ENCODE data around the gene POFUT2. TPM values are rescaled to one million over a fixed set of nuclear protein-coding genes. Genes with fewer than 3 reads are reported as not detected.

POFUT2 gene
- polyA plus RNA-seq, 1 donor from 2014 or later, result 25.4 TPM

- Histone ChIP-seq H3K27ac (ENCODE audit: low read length) (no peak overlapping the region), H3K79me2 (replicated peaks; ENCODE audit: insufficient read depth, low read length) (no peaks in the 10 kb centered on the region), H3F3A (ENCODE audit: insufficient read depth, low read length, poor library complexity, severe bottlenecking) (no peaks in the 10 kb centered on the region), H3K27me3 (ENCODE audit: insufficient read depth, low read depth, low read length) (no peaks in the 10 kb centered on the region), H3K36me3 (ENCODE audit: insufficient read depth, low read length) (no peaks in the 10 kb centered on the region), H3K9ac (ENCODE audit: low read length) (no peak overlapping the region), H3K4me2 (ENCODE audit: low read length) (no peak overlapping the region), H3K4me3 (ENCODE audit: low read length) (no peak overlapping the region), H4K20me1 (ENCODE audit: insufficient read depth) (no peaks in the 10 kb centered on the region), H3K9me3 (ENCODE audit: low read length) (no peaks in the 10 kb centered on the region), H3K9me2 (ENCODE audit: insufficient read depth, low read length) (no peaks in the 10 kb centered on the region), H2AFZ (ENCODE audit: low read depth, low read length) (no peak overlapping the region)
- TF ChIP-seq EZH2 (IDR thresholded peaks at IDR 0.05; ENCODE audit: borderline replicate concordance, insufficient read depth, low read length, poor library complexity, severe bottlenecking) (no peak), EP300 (conservative IDR thresholded peaks at IDR 0.05; ENCODE audit: poor library complexity, severe bottlenecking) (no peak), POLR2AphosphoS5 (IDR thresholded peaks at IDR 0.05) (no peak), RAD21 (conservative IDR thresholded peaks at IDR 0.05) (no peak), MXI1 (conservative IDR thresholded peaks at IDR 0.05; ENCODE audit: poor library complexity, severe bottlenecking) (no peak)
Measured at GRCh38 chr21:45334134-45334533, 46.4 kb upstream of the POFUT2 start.

- no peak overlapping the region for H3K9ac ChIP-seq (ENCODE audit: low read length)
- no peaks in the 10 kb centered on the region for H3F3A ChIP-seq (ENCODE audit: insufficient read depth, low read length, poor library complexity, severe bottlenecking)
- no peak overlapping the region for H3K4me2 ChIP-seq (ENCODE audit: low read length)
- no peaks in the 10 kb centered on the region for H3K9me3 ChIP-seq (ENCODE audit: low read length)
- no peak overlapping the region for H3K4me3 ChIP-seq (ENCODE audit: low read length)
- H2AFZ ChIP-seq (ENCODE audit: low read depth, low read length), result no peak overlapping the region
- no peaks in the 10 kb centered on the region for H3K9me2 ChIP-seq (ENCODE audit: insufficient read depth, low read length)
- H3K27ac ChIP-seq (ENCODE audit: low read length), result no peak overlapping the region
- H3K36me3 ChIP-seq (ENCODE audit: insufficient read depth, low read length), result no peaks in the 10 kb centered on the region
- no peak for TF ChIP-seq REST (IDR thresholded peaks at IDR 0.05; ENCODE audit: borderline replicate concordance)
- no peak for TF ChIP-seq CTCF (IDR thresholded peaks at IDR 0.05; ENCODE audit: poor library complexity, severe bottlenecking)
- no peak for TF ChIP-seq POLR2AphosphoS5 (IDR thresholded peaks at IDR 0.05)
- TF ChIP-seq MXI1 (conservative IDR thresholded peaks at IDR 0.05; ENCODE audit: poor library complexity, severe bottlenecking), result no peak
- TF ChIP-seq EZH2 (IDR thresholded peaks at IDR 0.05; ENCODE audit: borderline replicate concordance, insufficient read depth, low read length, poor library complexity, severe bottlenecking), result no peak
- TF ChIP-seq RAD21 (conservative IDR thresholded peaks at IDR 0.05), result no peak
- no peak for TF ChIP-seq SMC3 (conservative IDR thresholded peaks at IDR 0.05; ENCODE audit: poor library complexity)
- TF ChIP-seq EP300 (conservative IDR thresholded peaks at IDR 0.05; ENCODE audit: poor library complexity, severe bottlenecking), result no peak
- no peak for TF ChIP-seq TAF1 (IDR thresholded peaks at IDR 0.05; ENCODE audit: low read depth)
- no peaks in the 10 kb centered on the region for H4K20me1 ChIP-seq (ENCODE audit: insufficient read depth)
- H3K79me2 ChIP-seq (replicated peaks; ENCODE audit: insufficient read depth, low read length), result no peaks in the 10 kb centered on the region
- H3K27me3 ChIP-seq (ENCODE audit: insufficient read depth, low read depth, low read length), result no peaks in the 10 kb centered on the region
Measured at GRCh38 chr21:45333583-45334121, 46.0 kb upstream of the POFUT2 start.
